ENCODE measurements around the gene ZNF286A.
"Not testable (repeated sequence)": the region's sequence is repeated elsewhere in the genome, so short reads cannot be mapped to it uniquely, and the experiment has no call there.

The ZNF286A gene

GRCh38 chr17:15744885-15745284, 45.3 kb downstream of the ZNF286A start:
- ATAC-seq (replicated peaks) (no peak), DNase-seq (no peak)
- peaks cover 0 to 45% of the 10 kb centered on the region in 2 donors for H3K27me3 Mint-ChIP-seq
- H3K4me1 Mint-ChIP-seq (ENCODE audit: low read depth in 2 of 2), result no peaks in the 10 kb centered on the region
- H3K4me3 Mint-ChIP-seq, result no peak overlapping the region
- H3K36me3 Mint-ChIP-seq (ENCODE audit: insufficient read depth), result no peaks in the 10 kb centered on the region
- H3K27ac Mint-ChIP-seq, result no peak overlapping the region
- H3K9me3 Mint-ChIP-seq, result no peaks in the 10 kb centered on the region

- not testable (repeated sequence) for H3K36me3 Mint-ChIP-seq (ENCODE audit: insufficient read depth); DNase-seq; ATAC-seq (replicated peaks); H3K9me3 Mint-ChIP-seq; H3K4me3 Mint-ChIP-seq; H3K27ac Mint-ChIP-seq; H3K4me1 Mint-ChIP-seq (ENCODE audit: low read depth in 2 of 2)
- H3K27me3 Mint-ChIP-seq, result peaks cover 0 to 23% of the 10 kb centered on the region in 2 donors
These were observed 49.9 kb downstream of the ZNF286A start for GRCh38 chr17:15749403-15749802.

- not testable (repeated sequence) for DNase-seq; H3K27ac Mint-ChIP-seq; H3K4me1 Mint-ChIP-seq (ENCODE audit: low read depth in 2 of 2); H3K9me3 Mint-ChIP-seq; H3K36me3 Mint-ChIP-seq (ENCODE audit: insufficient read depth); ATAC-seq (replicated peaks); H3K27me3 Mint-ChIP-seq; H3K4me3 Mint-ChIP-seq
These were observed 69.4 kb downstream of the ZNF286A start for GRCh38 chr17:15768865-15769533.

All from effector memory CD8-positive, alpha-beta T cell (primary cell).